HepG2 (cell line): ENCODE results near the gene TTYH2. TPM values are rescaled to one million over a fixed set of nuclear protein-coding genes. Genes with fewer than 3 reads are reported as not detected.

Experiments used
- ATAC-seq: fragments of 200-7000 bp; cut with Tn5 transposase; 3 replicates; pipeline ENCODE4 v1.9.1; 2020; ENCODE audit warnings: mild to moderate bottlenecking, moderate library complexity
- BruUV-seq: library from RNA; stranded (reverse); fragments of 400-500 nt; replicated peaks from 2 replicates; lab custom pipeline; 2021; lab: Mats Ljungman, UMichigan
- CTCF ChIA-PET: fragments of 300-600 bp; formaldehyde crosslinking; extraction: SDS; loops from one replicate; lab custom pipeline; 2021; ENCODE audit warnings: low total read pairs, inconsistent platforms, low intra/inter-chr PET ratio; lab: Yijun Ruan, JAX
- POLR2A ChIA-PET: fragments of 350-600 bp; sonication (Branson Sonifier 250); formaldehyde crosslinking; loops from one replicate; lab custom pipeline; 2020; ENCODE audit warnings: antibody characterized with exemption, inconsistent platforms; lab: Yijun Ruan, JAX
- DNase-seq: peaks from one replicate; pipeline ENCODE4 v3.0.0-alpha.2; 2015; ENCODE audit warnings: low spot score
- FAIRE-seq: peaks from 3 replicates; lab custom pipeline; 2011; peaks lifted over from hg19 to GRCh38; lab: Jason Lieb, UNC
- H2AFZ ChIP-seq: one replicate; pipeline ENCODE4 v1.6.1; 2011; ENCODE audit warnings: low read length, inconsistent platforms
- H3K27ac ChIP-seq: fragments of 300-600 bp; 3 replicates; pipeline ENCODE4 v1.8.0; 2011; ENCODE audit warnings: mixed run types, mild to moderate bottlenecking, mixed read lengths, low read length, inconsistent platforms; ENCODE audit not compliant: insufficient read depth; ENCODE audit errors: extremely low read length
- H3K27me3 ChIP-seq, 2 experiments: fragments of 200-600 bp in 1 of 2; 2 replicates in 1 of 2; 3 replicates in 1 of 2; pipeline versions ENCODE4 v1.6.0 to v1.8.0; 2011; ENCODE audit warnings: low read length in 2 of 2, mild to moderate bottlenecking in 2 of 2, moderate library complexity in 2 of 2, inconsistent platforms in 1 of 2; ENCODE audit not compliant: insufficient read depth in 2 of 2, control insufficient read depth in 1 of 2
- H3K36me3 ChIP-seq, 2 experiments: fragments of 200-600 bp in 1 of 2; replicated peaks in 1 of 2; 2 replicates in 1 of 2; 3 replicates in 1 of 2; pipeline versions ENCODE4 v1.5.1 to v1.8.0; 2011; ENCODE audit warnings: low read length in 2 of 2, inconsistent platforms in 1 of 2; ENCODE audit not compliant: insufficient read depth in 2 of 2, control insufficient read depth in 1 of 2
- H3K4me1 ChIP-seq: 2 replicates; pipeline ENCODE4 v1.5.1; 2012; ENCODE audit warnings: low read length, inconsistent platforms; ENCODE audit not compliant: insufficient read depth
- H3K4me2 ChIP-seq: 2 replicates; pipeline ENCODE4 v1.6.0; 2011; ENCODE audit warnings: low read depth, low read length, inconsistent platforms
- H3K4me3 ChIP-seq, 3 experiments: fragments of 200-600 bp in 1 of 3; sonication (generic), shearing (Covaris generic) in 1 of 3; replicated peaks in 1 of 3; 2 replicates each; pipeline ENCODE4 v1.5.1; 2011 to 2016; ENCODE audit warnings: low read length in 3 of 3, inconsistent platforms in 2 of 3, low read depth in 2 of 3, mild to moderate bottlenecking in 2 of 3, control low read depth in 1 of 3, mixed read lengths in 1 of 3; ENCODE audit not compliant: insufficient read depth in 1 of 3
- H3K79me2 ChIP-seq: one replicate; pipeline ENCODE4 v1.6.1; 2011; ENCODE audit warnings: low read length, inconsistent platforms; ENCODE audit not compliant: insufficient read depth
- H3K9ac ChIP-seq: 2 replicates; pipeline ENCODE4 v1.6.0; 2011; ENCODE audit warnings: mild to moderate bottlenecking, low read depth, low read length, inconsistent platforms; ENCODE audit not compliant: insufficient read depth
- H3K9me3 ChIP-seq: 2 replicates; pipeline ENCODE4 v1.5.1; 2012; ENCODE audit warnings: mild to moderate bottlenecking, low read length
- H4K20me1 ChIP-seq: 2 replicates; pipeline ENCODE4 v1.6.0; 2011; ENCODE audit warnings: inconsistent platforms, mild to moderate bottlenecking, low read length, moderate library complexity; ENCODE audit not compliant: insufficient read depth
- AKAP8 ChIP-seq: sonication (generic); formaldehyde crosslinking; IDR thresholded peaks from 2 replicates; pipeline ENCODE4 v1.5.1; 2020; ENCODE audit warnings: mild to moderate bottlenecking, missing genetic modification reagents
- CAMTA2 ChIP-seq: sonication (generic); formaldehyde crosslinking; IDR thresholded peaks from 2 replicates; pipeline ENCODE4 v1.4.0; 2020; ENCODE audit warnings: mild to moderate bottlenecking, missing genetic modification reagents, borderline replicate concordance
- CSRNP2 ChIP-seq: sonication (generic); formaldehyde crosslinking; conservative IDR thresholded peaks from 2 replicates; pipeline ENCODE4 v1.8.0; 2022; ENCODE audit warnings: low read depth, missing genetic modification reagents
- HNRNPLL ChIP-seq: fragments of 200-400 bp; formaldehyde crosslinking; IDR thresholded peaks from 2 replicates; pipeline ENCODE4 v1.6.1; 2017; ENCODE audit warnings: mild to moderate bottlenecking, low read depth, low read length; ENCODE audit not compliant: poor library complexity, severe bottlenecking
- ISL2 ChIP-seq: sonication (generic); formaldehyde crosslinking; IDR thresholded peaks from 2 replicates; pipeline ENCODE4 v1.5.0; 2020; ENCODE audit warnings: missing genetic modification reagents
- NR3C1 ChIP-seq: sonication (generic); formaldehyde crosslinking; IDR thresholded peaks from 2 replicates; pipeline ENCODE4 v1.4.0; 2020; ENCODE audit warnings: missing genetic modification reagents
- RAD51 ChIP-seq: fragments of 450-650 bp; IDR thresholded peaks from 2 replicates; pipeline ENCODE4 v1.6.1; 2016; ENCODE audit warnings: borderline replicate concordance
- ZBED4 ChIP-seq: sonication (generic); formaldehyde crosslinking; IDR thresholded peaks from 2 replicates; pipeline ENCODE4 v1.4.0; 2020; ENCODE audit warnings: missing genetic modification reagents, borderline replicate concordance
- ZNF660 ChIP-seq: sonication (generic); formaldehyde crosslinking; IDR thresholded peaks from 2 replicates; pipeline ENCODE4 v1.5.1; 2020; ENCODE audit warnings: mild to moderate bottlenecking, low read depth, missing genetic modification reagents, borderline replicate concordance
- ZNF740 ChIP-seq: sonication (generic); formaldehyde crosslinking; IDR thresholded peaks from 2 replicates; pipeline ENCODE4 v1.4.0; 2020; ENCODE audit warnings: missing genetic modification reagents
- WGBS: methylation state at CpG from one replicate; pipeline ENCODE4 v1.1.6; 2017; ENCODE audit warnings: low lambda C conversion rate; 5-methylcytosine and 5-hydroxymethylcytosine counted together
- in situ Hi-C: cut with HindIII; loops from 2 replicates; pipeline ENCODE4 v1.10.0; 2017; ENCODE audit warnings: low pct_unique_long_range_greater_than_20kb; ENCODE audit not compliant: extremely low pct_ligation_motif_present
- intact Hi-C: fragments of 100-400 bp; cut with micrococcal nuclease; formaldehyde crosslinking; loops from one replicate; pipeline ENCODE4 v1.10.0; 2022; ENCODE audit not compliant: unreplicated experiment
- polyA plus RNA-seq, 8 experiments: library from polyadenylated mRNA; depleted of rRNA in 3 of 8; stranded (reverse) in 7 of 8; unstranded in 1 of 8; fragments of >200 nt; fragmentation: Illumina TruSeq in 4 of 8; extraction: Trizol in 4 of 8; gene quantifications; 2 replicates each; pipeline versions ENCODE4 v1.2.1 to v1.2.3, GENCODE V29; 2011 to 2016; ENCODE audit warnings: low read depth in 4 of 8, missing spikeins in 1 of 8, mixed read lengths in 1 of 8; ENCODE audit not compliant: insufficient read depth in 1 of 8
- total RNA-seq, 5 experiments: library from RNA; depleted of rRNA; stranded (reverse); fragments of >200 nt; fragmentation: Illumina TruSeq; extraction: Trizol; gene quantifications; 2 replicates each; pipeline ENCODE4 v1.2.3, GENCODE V29; 2016; ENCODE audit warnings: low read depth in 1 of 5
- TF ChIP-seq, protein P1 (sequence below), 2 experiments: sonication (generic) in 1 of 2; formaldehyde crosslinking in 1 of 2; IDR thresholded peaks; 2 replicates each; pipeline versions ENCODE4 v1.4.0 to v1.6.1; 2016 to 2020; ENCODE audit warnings: borderline replicate concordance in 1 of 2, low read depth in 1 of 2, mild to moderate bottlenecking in 1 of 2, missing genetic modification reagents in 1 of 2

The TTYH2 gene
- total and polyA plus RNA-seq, 2 of the 13 experiments (the other 11 are each of a cell fraction or from before 2014, with no cell fraction given), result 0.77 to 0.96 TPM

DNA sequence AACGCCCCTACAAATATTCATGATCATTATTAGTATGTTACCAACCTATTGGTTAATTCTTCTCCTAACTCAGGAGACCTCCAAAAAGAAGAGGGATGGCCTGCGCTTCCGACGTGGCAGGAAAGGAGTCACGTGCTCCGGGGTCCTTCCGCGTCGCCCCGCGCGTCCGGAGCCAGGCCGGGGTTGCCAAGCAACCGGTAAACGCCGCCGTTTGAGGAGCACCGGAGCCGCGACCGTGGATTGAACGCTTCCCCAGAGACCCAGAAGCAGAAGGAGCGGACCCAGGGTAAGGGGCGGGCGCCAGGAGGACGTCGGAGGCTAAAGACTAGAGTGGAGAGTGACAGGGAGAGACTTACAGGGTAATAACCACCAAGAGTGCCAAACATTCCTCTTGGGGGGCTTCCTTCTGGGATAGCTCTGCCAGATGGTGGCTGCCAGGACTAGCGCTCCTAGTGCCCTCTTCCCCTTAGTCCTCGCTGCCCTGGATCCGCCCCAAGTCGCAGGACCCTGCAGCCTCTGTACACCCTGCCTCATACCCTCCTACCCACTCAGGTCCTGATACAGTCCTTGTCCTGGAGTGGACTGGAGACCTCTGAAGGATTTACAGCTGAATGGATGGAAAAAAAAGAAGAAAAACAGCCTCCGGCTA lies 60.8 kb downstream of the TTYH2 start, which contains the start of gene DNAI2 (continued):
- TF ChIP-seq CSRNP2 (CRISPR knock-in tag) (no peak), RAD51 (no peak), HNRNPLL (no peak)

GRCh38 chr17:74274709-74275340 lies 61.5 kb downstream of the TTYH2 start:
- DNase-seq (no peak), ATAC-seq (no peak), FAIRE-seq (no peak)
- no peak overlapping the region for H3K4me3 ChIP-seq
- H3K79me2 ChIP-seq, result no peaks in the 10 kb centered on the region
- POLR2A ChIA-PET, result no interaction called here
- intact Hi-C loops, result no loop called here
- H3K4me2 ChIP-seq, result no peak overlapping the region
- BruUV-seq, result no TSS peak
- no peaks in the 10 kb centered on the region for H3K36me3 ChIP-seq
- CTCF ChIA-PET, result no interaction called here
- 15% methylated on average over 14 of the region's 14 CpGs for WGBS
- peaks cover 6 to 60% of the 10 kb centered on the region in 2 experiments for H3K27me3 ChIP-seq
- no peaks in the 10 kb centered on the region for H4K20me1 ChIP-seq
- H3K4me1 ChIP-seq, result no peaks in the 10 kb centered on the region
- no peak overlapping the region for H3K9ac ChIP-seq
- H3K27ac ChIP-seq, result no peak overlapping the region
- in situ Hi-C loops, result no loop called here
- no peak overlapping the region for H2AFZ ChIP-seq
- H3K9me3 ChIP-seq, result no peaks in the 10 kb centered on the region
- TF ChIP-seq NR3C1, result no peak
- no peak for TF ChIP-seq ZNF660
- TF ChIP-seq ZBED4, result no peak
- TF ChIP-seq, protein P1, sequence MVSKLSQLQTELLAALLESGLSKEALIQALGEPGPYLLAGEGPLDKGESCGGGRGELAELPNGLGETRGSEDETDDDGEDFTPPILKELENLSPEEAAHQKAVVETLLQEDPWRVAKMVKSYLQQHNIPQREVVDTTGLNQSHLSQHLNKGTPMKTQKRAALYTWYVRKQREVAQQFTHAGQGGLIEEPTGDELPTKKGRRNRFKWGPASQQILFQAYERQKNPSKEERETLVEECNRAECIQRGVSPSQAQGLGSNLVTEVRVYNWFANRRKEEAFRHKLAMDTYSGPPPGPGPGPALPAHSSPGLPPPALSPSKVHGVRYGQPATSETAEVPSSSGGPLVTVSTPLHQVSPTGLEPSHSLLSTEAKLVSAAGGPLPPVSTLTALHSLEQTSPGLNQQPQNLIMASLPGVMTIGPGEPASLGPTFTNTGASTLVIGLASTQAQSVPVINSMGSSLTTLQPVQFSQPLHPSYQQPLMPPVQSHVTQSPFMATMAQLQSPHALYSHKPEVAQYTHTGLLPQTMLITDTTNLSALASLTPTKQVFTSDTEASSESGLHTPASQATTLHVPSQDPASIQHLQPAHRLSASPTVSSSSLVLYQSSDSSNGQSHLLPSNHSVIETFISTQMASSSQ (IDR thresholded peaks at IDR 0.05; ENCODE audit: low read depth), result no peak
- TF ChIP-seq, protein P1 (CRISPR knock-in tag; IDR thresholded peaks at IDR 0.05; ENCODE audit: borderline replicate concordance), result no peak
- no peak for TF ChIP-seq ISL2 (CRISPR knock-in tag)
- no peak for TF ChIP-seq CAMTA2 (CRISPR knock-in tag)
- TF ChIP-seq AKAP8 (CRISPR knock-in tag), result no peak
- TF ChIP-seq ZNF740 (CRISPR knock-in tag), result no peak
